A673 (cell line): Measurements from ENCODE around the gene RASSF8. TPM values are rescaled to one million over a fixed set of nuclear protein-coding genes. Genes with fewer than 3 reads are reported as not detected.

Experiments used
- BruUV-seq: library from RNA; stranded (reverse); fragments of 400-500 nt; replicated peaks from 2 replicates; lab custom pipeline; 2021; lab: Mats Ljungman, UMichigan
- CTCF ChIA-PET: fragments of 300-600 bp; sonication (Branson Sonifier 250); formaldehyde crosslinking; loops from one replicate; lab custom pipeline; 2022; ENCODE audit warnings: antibody characterized with exemption; lab: Charles Lee
- POLR2A ChIA-PET: fragments of 300-600 bp; sonication (Branson Sonifier 250); formaldehyde crosslinking; loops from one replicate; lab custom pipeline; 2022; ENCODE audit warnings: antibody characterized with exemption; ENCODE audit not compliant: low non-redundant PET; lab: Charles Lee
- DNase-seq: peaks from one replicate; pipeline ENCODE4 v3.0.0-alpha.2; 2015; ENCODE audit warnings: low spot score
- H3K27ac ChIP-seq: fragments of 200-600 bp; sonication (generic); 2 replicates; pipeline ENCODE4 v1.5.1; 2016; ENCODE audit warnings: mixed run types, low read depth, mild to moderate bottlenecking, mixed read lengths, antibody characterized with exemption, low read length; ENCODE audit not compliant: poor library complexity, severe bottlenecking
- H3K27me3 ChIP-seq: fragments of 200-600 bp; sonication (generic); replicated peaks from 2 replicates; pipeline ENCODE4 v1.6.1; 2017; ENCODE audit warnings: mixed run types, low read depth, mild to moderate bottlenecking, mixed read lengths, antibody characterized with exemption, low read length; ENCODE audit not compliant: insufficient read depth, poor library complexity
- H3K36me3 ChIP-seq: fragments of 200-600 bp; sonication (generic); 2 replicates; pipeline ENCODE4 v1.6.1; 2016; ENCODE audit warnings: mixed run types, mild to moderate bottlenecking, mixed read lengths, antibody characterized with exemption, low read length; ENCODE audit not compliant: insufficient read depth, poor library complexity, severe bottlenecking
- H3K4me1 ChIP-seq: fragments of 200-600 bp; sonication (generic); 2 replicates; pipeline ENCODE4 v1.6.1; 2017; ENCODE audit warnings: mixed run types, mild to moderate bottlenecking, mixed read lengths, antibody characterized with exemption, low read length; ENCODE audit not compliant: insufficient read depth, poor library complexity, severe bottlenecking
- H3K4me3 ChIP-seq: fragments of 200-600 bp; sonication (generic); 2 replicates; pipeline ENCODE4 v1.5.1; 2016; ENCODE audit warnings: low read depth, mixed run types, mild to moderate bottlenecking, mixed read lengths, low read length; ENCODE audit not compliant: poor library complexity, severe bottlenecking
- H3K9me3 ChIP-seq: fragments of 200-600 bp; sonication (generic); 2 replicates; pipeline ENCODE4 v1.6.1; 2016; ENCODE audit warnings: mixed run types, low read depth, mild to moderate bottlenecking, mixed read lengths, antibody characterized with exemption, low read length; ENCODE audit not compliant: poor library complexity, severe bottlenecking
- CTCF ChIP-seq: fragments of 300-800, 200-600 bp; sonication (generic); conservative IDR thresholded peaks from 2 replicates; pipeline ENCODE4 v1.5.1; 2017; ENCODE audit warnings: low read depth, mild to moderate bottlenecking, antibody characterized with exemption, low read length, moderate library complexity, mixed read lengths
- EZH2 ChIP-seq: fragments of 200-600 bp; sonication (generic); IDR thresholded peaks from 2 replicates; pipeline ENCODE4 v1.6.1; 2017; ENCODE audit warnings: borderline replicate concordance, low read depth, mild to moderate bottlenecking, mixed read lengths, antibody characterized with exemption, low read length; ENCODE audit not compliant: poor library complexity, severe bottlenecking
- intact Hi-C: fragments of 100-400 bp; cut with micrococcal nuclease; formaldehyde crosslinking; loops from one replicate; pipeline ENCODE4 v1.10.0; 2022; ENCODE audit not compliant: unreplicated experiment
- total RNA-seq: library from RNA; stranded (reverse); gene quantifications from 2 replicates; pipeline ENCODE4 v1.2.3, GENCODE V29; 2021

The RASSF8 gene
- total RNA-seq, 1 experiment from 2014 or later: 23.1 TPM

- peaks cover 30% of the 10 kb centered on the region for H3K4me1 ChIP-seq
- H3K27me3 ChIP-seq: no peaks in the 10 kb centered on the region
- no peak overlapping the region for H3K4me3 ChIP-seq
- ChIA-PET POLR2A (no interaction called here), CTCF (interaction anchor here (1.0 kb wide), 1 partner anchor 321 kb away, joined by 3 read pairs; no protein-coding TSS in a partner anchor)
- no peak for DNase-seq
- H3K9me3 ChIP-seq: no peaks in the 10 kb centered on the region
- no TSS peak for BruUV-seq
- H3K27ac ChIP-seq: no peak overlapping the region
- no peak for TF ChIP-seq CTCF
- no peak for TF ChIP-seq EZH2
- no peaks in the 10 kb centered on the region for H3K36me3 ChIP-seq
- intact Hi-C loops: loop anchor here (10.0 kb wide), 1 partner anchor 475 kb away; the partner anchor contains the start of gene LMNTD1
These were observed 71.2 kb downstream of the RASSF8 start for GRCh38 chr12:26029736-26030022.

GRCh38 chr12:26030371-26030770 lies 71.9 kb downstream of the RASSF8 start:
- H3K27me3 ChIP-seq: no peaks in the 10 kb centered on the region
- H3K36me3 ChIP-seq: no peaks in the 10 kb centered on the region
- no TSS peak for BruUV-seq
- H3K4me3 ChIP-seq: no peak overlapping the region
- DNase-seq: no peak
- intact Hi-C loops: no loop called here
- POLR2A ChIA-PET: interaction anchor here (0.7 kb wide), 1 partner anchor 230 kb away, joined by 4 read pairs; no protein-coding TSS in a partner anchor
- CTCF ChIA-PET: no interaction called here
- H3K4me1 ChIP-seq: peaks cover 34% of the 10 kb centered on the region
- no peaks in the 10 kb centered on the region for H3K9me3 ChIP-seq
- no peak overlapping the region for H3K27ac ChIP-seq
- TF ChIP-seq EZH2 (no peak), CTCF (no peak)

GRCh38 chr12:26031318-26031717 lies 72.8 kb downstream of the RASSF8 start:
- H3K4me1 ChIP-seq: peaks cover 34% of the 10 kb centered on the region
- no peaks in the 10 kb centered on the region for H3K27me3 ChIP-seq
- no peak overlapping the region for H3K4me3 ChIP-seq
- intact Hi-C loops: no loop called here
- H3K27ac ChIP-seq: no peak overlapping the region
- TF ChIP-seq EZH2 (no peak), CTCF (no peak)
- POLR2A ChIA-PET: interaction anchor here (0.7 kb wide), 1 partner anchor 231 kb away, joined by 4 read pairs; no protein-coding TSS in a partner anchor
- H3K36me3 ChIP-seq: no peaks in the 10 kb centered on the region
- H3K9me3 ChIP-seq: no peaks in the 10 kb centered on the region
- BruUV-seq: no TSS peak
- DNase-seq: no peak
- CTCF ChIA-PET: interaction anchor here (0.6 kb wide), 1 partner anchor 66 kb away, joined by 3 read pairs; no protein-coding TSS in a partner anchor
